GM18502 (cell line): ENCODE data around the gene KCNA3.
"Not testable (repeated sequence)": the region's sequence is repeated elsewhere in the genome, so short reads cannot be mapped to it uniquely, and the experiment has no call there.

ENCODE experiments used
- ATAC-seq: cut with Tn5 transposase; IDR thresholded peaks from one replicate; pipeline ENCODE4 v1.9.1; 2021; ENCODE audit warnings: mild to moderate bottlenecking; ENCODE audit not compliant: unreplicated experiment, poor library complexity

Gene KCNA3

GRCh38 chr1:110682898-110683297 lies 8.2 kb upstream of the KCNA3 start:
- no peak for ATAC-seq

- no peak for ATAC-seq
These were observed 5.4 kb upstream of the KCNA3 start for GRCh38 chr1:110680036-110680735.

- no peak for ATAC-seq
These were observed 2.8 kb upstream of the KCNA3 start for GRCh38 chr1:110677526-110677925.

- no peak for ATAC-seq
These were observed 2.2 kb upstream of the KCNA3 start for GRCh38 chr1:110676970-110677369.

GRCh38 chr1:110675060-110675791 lies 486 bp upstream of the KCNA3 start:
- no peak for ATAC-seq

- ATAC-seq, result no peak
These were observed 869 bp downstream of the KCNA3 start for GRCh38 chr1:110673805-110674336.

GRCh38 chr1:110673197-110673701 lies 1.5 kb downstream of the KCNA3 start:
- ATAC-seq, result no peak

- ATAC-seq, result peak; percentile 60
These were observed 2.0 kb downstream of the KCNA3 start for GRCh38 chr1:110672753-110673108.

- no peak for ATAC-seq
These were observed 2.6 kb downstream of the KCNA3 start for GRCh38 chr1:110672001-110672752.

GRCh38 chr1:110671361-110671760 lies 3.4 kb downstream of the KCNA3 start:
- no peak for ATAC-seq

- no peak for ATAC-seq
These were observed 6.2 kb downstream of the KCNA3 start for GRCh38 chr1:110668549-110668948.

- ATAC-seq, result no peak
These were observed 7.0 kb downstream of the KCNA3 start for GRCh38 chr1:110667776-110668175.

GRCh38 chr1:110663241-110663640 lies 11.5 kb downstream of the KCNA3 start:
- no peak for ATAC-seq

- ATAC-seq, result not testable (repeated sequence)
These were observed 15.2 kb downstream of the KCNA3 start for GRCh38 chr1:110659559-110659958.

GRCh38 chr1:110657351-110657750 lies 17.4 kb downstream of the KCNA3 start:
- no peak for ATAC-seq

GRCh38 chr1:110650609-110651008 lies 24.1 kb downstream of the KCNA3 start:
- no peak for ATAC-seq

- no peak for ATAC-seq
These were observed 26.3 kb downstream of the KCNA3 start for GRCh38 chr1:110648417-110648816.

- no peak for ATAC-seq
These were observed 27.4 kb downstream of the KCNA3 start for GRCh38 chr1:110647254-110647891.

- no peak for ATAC-seq
These were observed 28.7 kb downstream of the KCNA3 start for GRCh38 chr1:110645821-110646735.
